HG03354 (cell line): ENCODE measurements around the gene ACHE.

Source experiments
- ATAC-seq: cut with Tn5 transposase; IDR thresholded peaks from one replicate; pipeline ENCODE4 v1.9.1; 2021; ENCODE audit warnings: mild to moderate bottlenecking; ENCODE audit not compliant: unreplicated experiment, poor library complexity, severe bottlenecking

Gene ACHE

GRCh38 chr7:100886142-100886935 is 9.3 kb downstream of the ACHE start:
- no peak for ATAC-seq

GRCh38 chr7:100885440-100886141 is 10.1 kb downstream of the ACHE start:
- ATAC-seq, result no peak

DNA sequence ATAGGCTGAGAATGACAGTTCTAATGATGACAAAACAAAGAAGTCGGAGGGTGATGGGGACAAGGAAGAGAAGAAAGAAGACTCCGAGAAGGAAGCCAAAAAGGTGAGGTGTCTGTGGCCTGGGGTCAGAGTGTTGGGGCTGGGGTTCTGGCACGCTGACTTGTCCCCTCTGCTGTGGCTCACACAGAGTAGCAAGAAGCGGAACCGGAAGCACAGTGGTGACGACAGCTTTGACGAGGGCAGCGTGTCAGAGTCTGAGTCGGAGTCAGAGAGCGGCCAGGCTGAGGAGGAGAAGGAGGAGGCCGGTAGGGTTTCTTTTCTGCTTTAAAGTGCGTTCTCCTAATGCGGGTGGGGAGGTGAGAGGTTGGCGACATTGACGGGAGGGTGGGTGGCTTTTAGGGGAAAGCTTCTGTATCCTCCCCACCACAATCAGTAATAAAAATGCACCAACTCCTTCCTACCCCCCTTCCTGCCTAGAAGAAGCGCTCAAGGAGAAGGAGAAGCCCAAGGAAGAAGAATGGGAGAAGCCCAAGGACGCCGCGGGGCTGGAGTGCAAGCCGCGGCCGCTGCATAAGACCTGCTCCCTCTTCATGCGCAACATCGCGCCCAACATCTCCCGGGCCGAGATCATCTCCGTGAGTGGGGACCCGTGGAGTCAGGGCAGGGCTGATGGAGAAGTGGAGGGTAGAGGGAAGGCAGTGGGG is 10.8 kb downstream of the ACHE start:
- ATAC-seq, result no peak

DNA sequence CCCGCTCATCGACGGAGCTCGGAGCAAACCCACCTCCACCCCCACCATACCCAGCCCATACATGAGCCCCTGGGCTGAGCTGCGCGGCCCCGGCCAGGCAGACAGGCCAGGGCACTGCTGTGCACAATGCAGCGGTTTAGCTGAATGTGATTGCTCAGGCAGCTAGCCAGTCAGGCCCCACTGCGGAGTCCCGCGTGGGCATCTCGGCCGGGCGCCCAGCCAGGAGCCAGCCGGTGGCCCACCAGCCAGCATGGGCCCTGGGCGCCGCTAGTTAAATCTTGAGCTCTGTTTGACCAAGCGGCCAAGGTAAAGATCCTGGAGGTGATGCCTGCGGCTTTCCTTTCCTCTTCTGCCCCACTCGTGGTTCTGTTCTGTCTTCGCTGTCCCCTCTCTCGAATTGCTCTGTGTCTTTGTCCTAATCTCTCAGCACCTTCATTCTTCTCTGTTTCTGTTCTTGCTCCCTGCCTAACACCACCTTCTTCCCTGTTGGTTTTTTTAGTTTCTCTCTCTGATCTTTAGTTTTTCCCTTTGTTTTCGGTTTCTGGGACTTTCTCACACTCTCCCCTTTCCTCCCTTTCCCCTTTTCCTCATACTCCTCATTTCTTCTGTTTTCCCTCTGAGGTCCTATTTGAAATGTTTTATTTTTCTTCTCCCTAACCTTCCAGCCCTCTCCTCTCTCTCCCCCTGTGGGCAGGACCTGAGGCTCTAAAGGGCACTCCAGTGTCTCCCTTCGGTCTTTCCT is 12.7 kb downstream of the ACHE start:
- ATAC-seq, result no peak

- no peak for ATAC-seq
Measured at GRCh38 chr7:100882201-100882600, 13.5 kb downstream of the ACHE start.

- no peak for ATAC-seq
Measured at GRCh38 chr7:100881136-100881535, 14.6 kb downstream of the ACHE start.

DNA sequence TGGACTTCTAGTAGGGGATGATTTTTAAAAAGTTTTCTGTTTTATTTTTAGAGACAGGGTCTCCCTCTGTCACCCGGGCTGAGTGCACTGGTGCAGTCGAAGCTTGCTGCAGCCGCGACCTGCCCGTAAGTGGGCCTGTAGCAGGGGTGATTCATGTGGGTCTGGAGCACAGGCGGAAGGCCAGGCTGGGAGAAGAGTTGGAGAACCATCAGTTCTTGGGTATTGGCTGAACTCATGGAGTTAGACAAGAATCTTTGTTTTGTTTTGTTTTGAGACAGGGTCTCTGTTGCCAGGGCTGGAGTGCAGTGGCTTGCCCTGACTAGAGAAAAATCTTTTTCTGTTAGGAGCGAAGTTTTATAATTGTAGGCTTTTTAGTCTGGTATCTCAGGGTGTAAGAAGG is 15.0 kb downstream of the ACHE start:
- ATAC-seq, result no peak

- no peak for ATAC-seq
Measured at GRCh38 chr7:100879685-100880261, 15.9 kb downstream of the ACHE start.

DNA sequence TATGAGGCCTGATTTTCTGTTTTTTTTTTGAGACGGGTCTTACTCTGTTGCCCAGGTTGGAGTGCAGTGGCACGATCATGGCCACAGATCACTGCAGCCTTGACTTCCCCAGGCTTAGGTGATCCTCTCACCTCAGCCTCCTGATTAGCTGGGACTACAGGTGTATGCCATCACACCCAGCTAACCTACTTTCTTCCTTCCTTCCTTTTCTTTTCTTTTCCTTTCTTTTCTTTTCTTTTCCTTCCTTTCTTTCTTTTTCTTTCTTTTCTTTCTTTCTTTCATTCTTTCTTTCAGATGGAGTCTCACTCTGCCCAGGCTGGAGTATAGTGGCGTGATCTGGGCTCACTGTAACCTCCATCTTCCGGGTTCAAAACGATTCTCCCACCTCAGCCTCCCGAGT is 17.0 kb downstream of the ACHE start:
- no peak for ATAC-seq

GRCh38 chr7:100878013-100878412 is 17.7 kb downstream of the ACHE start:
- no peak for ATAC-seq

DNA sequence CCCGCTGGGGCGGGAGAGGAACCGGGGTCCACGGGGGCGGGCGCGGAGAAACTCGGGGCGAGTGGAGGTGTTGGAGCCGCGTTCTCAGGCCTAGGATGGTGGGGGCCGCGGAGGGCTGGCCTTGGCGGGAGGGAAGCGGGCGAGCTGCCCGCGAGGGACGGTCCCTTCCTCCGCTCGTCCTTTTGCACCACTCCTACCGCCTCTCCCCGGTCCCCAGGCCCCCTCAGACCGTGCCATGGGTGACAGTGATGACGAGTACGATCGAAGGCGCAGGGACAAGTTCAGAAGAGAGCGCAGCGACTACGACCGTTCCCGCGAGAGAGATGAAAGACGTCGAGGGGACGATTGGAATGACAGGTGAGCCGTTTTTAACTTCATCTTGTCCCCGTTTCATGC is 20.3 kb downstream of the ACHE start:
- peak; percentile 36 for ATAC-seq

GRCh38 chr7:100874577-100875355 is 20.9 kb downstream of the ACHE start, which contains the start of gene SRRT:
TSS of gene SRRT (plus strand) at chr7:100875103. CDS start at chr7:100875591, 488 bp downstream.
- peak; percentile 92 for ATAC-seq

GRCh38 chr7:100874300-100874576 is 21.4 kb downstream of the ACHE start:
- ATAC-seq, result no peak

- ATAC-seq, result no peak
Measured at GRCh38 chr7:100873599-100874299, 21.9 kb downstream of the ACHE start.

- ATAC-seq, result peak; percentile 16
Measured at GRCh38 chr7:100867776-100868485, 27.8 kb downstream of the ACHE start.

GRCh38 chr7:100867040-100867775 is 28.5 kb downstream of the ACHE start, which contains the start of gene TRIP6:
TSS of gene TRIP6 (plus strand) at chr7:100867387. CDS start at chr7:100867498, 111 bp downstream.
- peak; percentile 65 for ATAC-seq

- ATAC-seq, result no peak
Measured at GRCh38 chr7:100866729-100867039, 29.0 kb downstream of the ACHE start.
